ENCODE data around the gene TLR10.

Gene TLR10

GRCh38 chr4:38765382-38765781 is 17.4 kb downstream of the TLR10 start:
- no peak for DNase-seq (ENCODE audit: low read depth, low spot score)

DNA sequence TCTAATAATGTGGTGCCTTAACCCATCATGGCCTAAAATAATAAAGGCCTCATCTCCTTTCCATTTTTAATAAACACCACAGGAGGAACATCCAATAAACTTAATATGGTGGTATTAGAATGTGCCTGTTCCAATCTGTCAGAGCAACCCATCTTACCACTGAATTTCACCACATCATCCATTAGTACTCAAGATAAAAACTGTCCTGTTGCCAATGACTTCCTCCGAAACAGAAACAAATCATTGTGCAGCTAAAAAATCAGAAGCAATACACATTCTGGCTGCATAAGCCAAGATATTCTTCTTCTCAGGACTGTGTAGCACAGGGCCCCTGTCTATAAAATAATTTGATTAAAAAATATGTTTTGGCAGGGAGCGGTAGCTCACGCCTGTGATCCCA is 18.5 kb downstream of the TLR10 start:
- no peak for DNase-seq (ENCODE audit: low read depth, low spot score)

DNA sequence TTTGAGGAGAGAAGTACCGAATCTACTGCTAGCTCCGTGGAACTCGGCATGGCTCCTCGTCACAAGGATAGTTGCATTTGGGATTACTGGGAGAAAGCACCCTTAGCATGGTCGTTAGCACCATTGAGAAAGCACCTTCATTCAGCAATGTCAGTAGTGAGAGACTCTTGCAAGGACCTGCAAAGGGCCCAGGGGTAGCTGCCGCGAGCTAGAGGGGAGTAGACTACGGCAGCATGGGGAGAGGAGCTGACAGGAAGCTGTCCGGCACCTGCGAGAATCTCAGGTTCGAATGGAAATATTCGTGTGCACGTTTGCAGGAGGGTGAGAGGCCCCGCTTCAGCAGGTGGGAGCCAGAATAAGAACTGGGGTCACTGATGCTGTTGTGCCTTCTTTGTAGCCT is 20.2 kb downstream of the TLR10 start:
- no peak for DNase-seq (ENCODE audit: low read depth, low spot score)

DNA sequence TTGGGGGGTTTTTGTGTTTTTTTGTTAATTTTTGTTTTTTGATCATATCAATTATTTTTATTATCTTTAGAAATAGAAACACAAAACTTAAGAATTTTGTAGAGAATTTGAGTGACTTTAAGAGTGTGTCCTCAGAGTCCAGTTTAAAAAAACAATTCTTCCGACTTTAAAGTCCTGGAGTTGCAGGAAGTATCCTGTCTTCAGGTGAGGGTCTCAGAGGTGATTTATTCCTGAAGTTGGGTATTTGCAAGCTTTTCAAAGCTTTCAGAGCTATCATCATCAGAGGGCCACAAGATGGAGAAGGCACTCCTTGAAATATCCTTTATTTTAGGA is 23.0 kb downstream of the TLR10 start:
- no peak for DNase-seq (ENCODE audit: low read depth, low spot score)

DNA sequence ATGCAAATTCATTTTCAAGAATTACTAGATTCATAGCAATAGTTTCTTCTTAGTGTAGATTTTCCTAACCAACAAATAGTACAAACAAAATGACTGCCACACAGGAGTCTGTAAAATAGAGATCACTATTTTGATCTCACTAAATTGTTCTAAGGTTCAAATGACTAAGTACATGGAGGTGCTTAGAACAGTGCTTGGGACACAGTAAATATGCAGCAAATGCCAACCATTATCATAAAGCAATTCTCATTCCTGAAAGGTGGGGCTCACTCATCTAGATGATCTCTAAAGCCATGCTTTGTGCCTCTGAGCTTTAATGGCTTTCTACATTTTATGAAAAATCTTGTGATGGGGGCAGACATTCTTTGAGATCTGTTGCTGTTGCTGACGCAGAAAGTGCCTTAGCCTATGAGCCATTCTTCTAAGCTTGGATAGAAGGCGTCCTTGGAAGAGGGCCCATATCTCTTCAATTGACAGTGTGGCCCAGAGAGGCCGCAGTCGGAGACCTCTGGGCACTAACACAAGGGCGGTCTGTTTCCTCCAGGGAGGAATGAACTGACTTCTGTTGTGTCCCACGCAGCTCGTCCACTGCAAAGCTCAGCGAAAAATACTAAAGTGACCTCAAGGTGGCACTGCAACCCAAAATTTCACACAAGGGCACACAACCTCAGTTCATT is 23.5 kb downstream of the TLR10 start:
- peak; percentile 42 for DNase-seq (ENCODE audit: low read depth, low spot score)

DNA sequence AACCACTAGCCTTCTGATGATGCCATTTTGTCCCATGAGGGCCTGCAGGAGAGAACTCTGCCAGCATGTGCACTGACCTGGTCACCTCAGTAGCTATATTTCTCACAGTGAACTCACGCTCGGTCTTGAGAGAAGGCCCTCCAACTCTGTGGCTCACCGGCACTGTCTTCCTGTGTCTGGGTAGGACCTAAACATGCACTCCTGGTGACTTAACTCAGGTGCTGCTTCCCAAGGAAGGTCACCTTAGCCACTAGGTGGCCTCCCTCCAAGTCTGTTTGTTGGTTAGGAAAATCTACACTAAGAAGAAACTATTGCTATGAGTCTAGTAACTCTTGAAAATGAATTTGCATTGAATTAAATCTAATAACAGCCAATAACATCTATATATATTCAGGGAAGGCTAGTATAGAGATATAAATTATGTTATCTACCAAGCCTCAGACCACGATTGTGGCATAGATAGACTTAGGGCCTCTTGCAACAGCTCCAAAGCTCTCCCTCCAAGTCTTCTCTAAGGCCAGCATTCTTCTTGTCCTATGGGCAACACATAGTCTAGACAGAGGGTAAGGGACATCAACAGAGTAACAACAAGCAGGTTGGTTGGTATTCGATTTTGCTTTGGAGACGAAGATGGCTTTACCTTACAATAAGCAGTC is 24.7 kb downstream of the TLR10 start:
- DNase-seq (ENCODE audit: low read depth, low spot score) = no peak

DNA sequence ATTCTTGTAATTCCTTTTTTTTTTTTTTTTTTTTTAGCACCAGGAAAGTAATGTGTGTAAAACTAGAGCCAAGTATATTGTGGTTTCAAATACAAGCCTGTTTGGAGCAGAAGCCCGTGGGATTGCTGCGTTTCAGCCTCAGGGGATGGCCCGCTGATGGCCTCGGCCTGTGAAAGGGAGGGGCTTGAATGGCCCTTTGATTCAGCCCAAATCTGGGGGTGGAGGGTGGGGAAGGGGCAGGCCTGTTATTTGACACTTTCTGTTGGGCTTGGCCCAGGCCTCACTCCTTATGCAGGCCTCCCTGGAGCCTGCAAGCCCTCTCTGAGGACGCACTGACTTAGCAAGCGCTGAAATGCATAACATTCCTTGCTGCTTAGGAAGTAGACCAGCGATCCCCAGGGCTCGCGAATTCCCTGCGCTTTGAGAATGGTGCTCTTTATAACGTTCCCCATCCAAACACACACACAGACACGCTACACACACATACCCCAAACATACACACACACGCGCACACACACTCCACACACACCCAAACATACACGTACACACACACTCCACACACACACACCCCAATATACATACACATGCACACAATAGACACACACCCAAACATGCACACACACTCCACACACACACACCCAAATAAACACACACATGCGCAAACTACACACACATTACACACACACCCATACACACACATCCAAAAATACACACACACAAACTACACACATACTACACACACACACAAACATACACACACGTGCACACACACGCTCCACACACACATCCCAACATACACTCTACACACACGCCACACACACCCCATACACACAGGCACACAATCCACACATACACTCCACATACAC is 29.6 kb downstream of the TLR10 start:
- DNase-seq (ENCODE audit: low read depth, low spot score) = no peak

GRCh38 chr4:38752372-38752940 is 30.3 kb downstream of the TLR10 start:
- no peak for DNase-seq (ENCODE audit: low read depth, low spot score)

- DNase-seq (ENCODE audit: low read depth, low spot score) = no peak
These were observed 31.3 kb downstream of the TLR10 start for GRCh38 chr4:38751341-38752010.

DNA sequence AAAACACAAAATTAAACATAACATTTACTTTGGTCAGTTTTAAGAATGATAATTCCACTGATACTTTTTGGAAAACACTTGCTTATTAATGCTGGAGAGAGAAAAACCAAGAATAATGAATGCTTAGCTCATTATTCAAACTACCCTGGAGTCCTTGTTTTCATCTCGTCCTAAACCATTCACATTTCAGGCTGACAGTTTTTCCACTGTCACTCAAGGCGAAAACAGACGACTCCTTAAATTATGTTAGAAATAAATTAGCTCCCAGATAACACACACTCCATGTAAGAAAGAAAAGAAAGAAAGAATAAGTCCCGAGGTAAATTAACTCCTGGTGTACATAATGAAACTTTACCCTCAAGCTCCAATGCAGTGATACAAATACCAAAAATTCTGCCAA is 33.5 kb downstream of the TLR10 start:
- DNase-seq (ENCODE audit: low read depth, low spot score) = no peak

DNA sequence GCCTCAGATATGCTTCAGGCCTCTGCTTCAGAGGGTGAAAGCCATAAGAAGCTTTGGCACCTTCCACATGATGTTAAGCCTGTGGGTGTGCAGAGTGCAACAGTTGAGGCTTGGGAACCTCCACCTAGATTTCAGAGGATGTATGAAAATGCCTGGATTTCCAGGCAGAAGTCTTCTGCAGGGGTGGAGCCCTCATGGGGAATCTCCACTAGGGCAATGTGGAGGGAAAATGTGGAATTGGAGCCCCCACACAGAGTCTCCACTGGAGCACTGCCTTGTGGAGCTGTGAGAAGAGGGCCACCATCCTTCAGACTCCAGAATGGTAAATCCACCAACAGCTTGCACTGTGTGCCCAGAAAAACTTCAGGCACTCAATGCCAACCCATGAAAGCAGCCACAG is 35.2 kb downstream of the TLR10 start:
- DNase-seq (ENCODE audit: low read depth, low spot score) = no peak

GRCh38 chr4:38745881-38746280 is 36.9 kb downstream of the TLR10 start:
- DNase-seq (ENCODE audit: low read depth, low spot score) = no peak

- no peak for DNase-seq (ENCODE audit: low read depth, low spot score)
These were observed 38.9 kb downstream of the TLR10 start for GRCh38 chr4:38743866-38744265.

DNA sequence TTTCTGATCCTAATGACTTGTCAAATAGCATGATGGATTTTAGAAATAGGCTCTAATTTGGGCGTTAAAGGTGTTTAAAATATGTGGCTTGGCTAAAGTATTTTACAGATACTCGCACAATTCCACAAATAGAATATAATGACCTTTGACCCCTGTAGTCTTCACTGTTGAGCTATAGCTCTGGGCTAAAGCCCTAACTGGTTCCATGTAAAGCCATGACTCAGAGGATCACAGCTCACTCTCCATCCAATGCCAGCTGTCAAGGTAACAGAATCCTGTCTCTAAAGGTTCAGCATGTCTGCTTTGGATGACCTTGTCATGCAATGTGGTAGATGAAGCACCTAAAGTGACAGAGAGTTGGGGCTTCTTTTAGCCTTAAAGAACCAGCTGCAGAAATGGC is 42.5 kb downstream of the TLR10 start:
- DNase-seq (ENCODE audit: low read depth, low spot score) = no peak

- DNase-seq (ENCODE audit: low read depth, low spot score) = no peak
These were observed 43.6 kb downstream of the TLR10 start for GRCh38 chr4:38738940-38739803.

DNA sequence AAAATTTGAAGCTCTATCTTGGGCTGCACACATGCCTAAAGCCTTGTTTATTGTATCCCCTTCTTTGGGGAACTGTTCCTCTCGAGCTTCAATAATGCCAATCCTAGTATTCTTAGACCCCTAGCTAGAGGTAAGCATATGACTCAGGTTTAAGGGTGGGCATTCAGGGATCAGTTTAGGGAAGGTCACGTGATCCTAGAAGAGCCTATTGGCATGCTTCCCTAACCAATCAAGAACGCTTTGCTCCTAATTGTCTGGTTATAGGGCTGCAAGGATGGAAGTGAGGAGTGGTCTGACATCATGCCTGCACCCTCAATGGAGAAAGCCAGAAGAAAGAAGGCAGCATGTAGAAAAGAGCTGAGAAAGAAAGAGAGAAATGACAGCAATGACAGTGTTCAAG is 46.9 kb downstream of the TLR10 start:
- no peak for DNase-seq (ENCODE audit: low read depth, low spot score)

GRCh38 chr4:38734911-38735310 is 47.9 kb downstream of the TLR10 start:
- no peak for DNase-seq (ENCODE audit: low read depth, low spot score)

GRCh38 chr4:38734446-38734845 is 48.3 kb downstream of the TLR10 start:
- DNase-seq (ENCODE audit: low read depth, low spot score) = no peak

DNA sequence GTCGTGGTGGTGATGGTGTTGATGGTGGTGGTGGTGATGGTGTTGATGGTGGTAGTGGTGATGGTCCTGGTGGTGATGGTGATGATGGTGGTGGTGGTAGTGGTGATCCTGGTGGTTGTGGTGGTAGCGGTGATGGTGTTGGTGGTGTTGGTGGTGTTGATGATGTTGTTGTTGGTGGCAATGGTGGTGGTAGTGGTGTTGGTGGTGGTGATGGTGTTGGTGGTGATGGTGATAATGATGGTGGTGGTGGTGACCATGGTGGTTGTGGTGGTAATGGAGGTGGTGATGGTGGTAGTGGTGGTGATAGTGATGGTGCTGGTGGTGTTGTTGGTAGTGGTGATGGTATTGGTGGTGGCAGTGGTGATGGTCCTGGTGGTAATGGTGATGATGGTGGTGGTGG is 49.1 kb downstream of the TLR10 start:
- DNase-seq (ENCODE audit: low read depth, low spot score) = no peak

GRCh38 chr4:38730830-38731646 is 51.8 kb downstream of the TLR10 start:
- peak; percentile 64 for DNase-seq (ENCODE audit: low read depth, low spot score)

All from activated naive CD8-positive, alpha-beta T cell treated with anti-CD3 and anti-CD28 coated beads, Interleukin-2, amount 50 U/mL, for 16 hours (primary cell).